ENCODE data around the gene CUTA. TPM values are rescaled to one million over a fixed set of nuclear protein-coding genes. Genes with fewer than 3 reads are reported as not detected.
A peak's percentile ranks its signal among the peaks of the same experiment; 100 is the strongest.
"Not testable (repeated sequence)": the region's sequence is repeated elsewhere in the genome, so short reads cannot be mapped to it uniquely, and the experiment has no call there.

CUTA gene
- total RNA-seq, 1 donor = 106 TPM

DNA sequence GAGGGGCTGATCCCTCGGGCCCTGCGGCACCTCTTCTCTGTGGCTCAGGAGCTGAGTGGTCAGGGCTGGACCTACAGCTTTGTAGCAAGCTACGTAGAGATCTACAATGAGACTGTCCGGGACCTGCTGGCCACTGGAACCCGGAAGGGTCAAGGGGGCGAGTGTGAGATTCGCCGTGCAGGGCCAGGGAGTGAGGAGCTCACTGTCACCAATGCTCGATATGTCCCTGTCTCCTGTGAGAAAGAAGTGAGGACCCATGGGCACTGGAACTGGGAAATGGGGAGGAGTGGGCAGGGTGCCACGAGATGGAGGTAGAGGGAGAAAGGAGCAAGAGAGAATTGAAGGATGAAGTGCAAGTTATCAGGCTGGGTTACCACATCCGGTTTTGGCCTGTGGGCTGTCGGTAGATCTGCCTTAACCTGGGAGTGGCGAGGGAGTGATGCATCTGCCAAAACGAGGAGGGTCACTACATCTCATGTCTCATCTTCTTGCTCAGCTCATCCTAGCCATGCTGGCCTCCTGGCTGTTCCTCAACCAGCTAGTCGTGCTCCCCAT is 12.4 kb downstream of the CUTA start:
- H3K4me3 ChIP-seq (ENCODE audit: low read depth, low read length) = no peak overlapping the region
- DNase-seq (ENCODE audit: low read depth) = no peak
- TF ChIP-seq, protein P1, sequence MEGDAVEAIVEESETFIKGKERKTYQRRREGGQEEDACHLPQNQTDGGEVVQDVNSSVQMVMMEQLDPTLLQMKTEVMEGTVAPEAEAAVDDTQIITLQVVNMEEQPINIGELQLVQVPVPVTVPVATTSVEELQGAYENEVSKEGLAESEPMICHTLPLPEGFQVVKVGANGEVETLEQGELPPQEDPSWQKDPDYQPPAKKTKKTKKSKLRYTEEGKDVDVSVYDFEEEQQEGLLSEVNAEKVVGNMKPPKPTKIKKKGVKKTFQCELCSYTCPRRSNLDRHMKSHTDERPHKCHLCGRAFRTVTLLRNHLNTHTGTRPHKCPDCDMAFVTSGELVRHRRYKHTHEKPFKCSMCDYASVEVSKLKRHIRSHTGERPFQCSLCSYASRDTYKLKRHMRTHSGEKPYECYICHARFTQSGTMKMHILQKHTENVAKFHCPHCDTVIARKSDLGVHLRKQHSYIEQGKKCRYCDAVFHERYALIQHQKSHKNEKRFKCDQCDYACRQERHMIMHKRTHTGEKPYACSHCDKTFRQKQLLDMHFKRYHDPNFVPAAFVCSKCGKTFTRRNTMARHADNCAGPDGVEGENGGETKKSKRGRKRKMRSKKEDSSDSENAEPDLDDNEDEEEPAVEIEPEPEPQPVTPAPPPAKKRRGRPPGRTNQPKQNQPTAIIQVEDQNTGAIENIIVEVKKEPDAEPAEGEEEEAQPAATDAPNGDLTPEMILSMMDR (IDR thresholded peaks at IDR 0.05; ENCODE audit: insufficient read depth, low read length) = no peak

DNA sequence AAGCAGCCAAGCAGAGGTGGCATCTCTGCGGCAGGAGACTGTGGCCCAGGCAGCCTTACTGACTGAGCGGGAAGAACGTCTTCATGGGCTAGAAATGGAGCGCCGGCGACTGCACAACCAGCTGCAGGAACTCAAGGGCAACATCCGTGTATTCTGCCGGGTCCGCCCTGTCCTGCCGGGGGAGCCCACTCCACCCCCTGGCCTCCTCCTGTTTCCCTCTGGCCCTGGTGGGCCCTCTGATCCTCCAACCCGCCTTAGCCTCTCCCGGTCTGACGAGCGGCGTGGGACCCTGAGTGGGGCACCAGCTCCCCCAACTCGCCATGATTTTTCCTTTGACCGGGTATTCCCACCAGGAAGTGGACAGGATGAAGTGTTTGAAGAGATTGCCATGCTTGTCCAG is 13.0 kb downstream of the CUTA start:
- TF ChIP-seq, protein P1 (IDR thresholded peaks at IDR 0.05; ENCODE audit: insufficient read depth, low read length) = no peak
- H3K4me3 ChIP-seq (ENCODE audit: low read depth, low read length) = no peak overlapping the region
- DNase-seq (ENCODE audit: low read depth) = no peak

DNA sequence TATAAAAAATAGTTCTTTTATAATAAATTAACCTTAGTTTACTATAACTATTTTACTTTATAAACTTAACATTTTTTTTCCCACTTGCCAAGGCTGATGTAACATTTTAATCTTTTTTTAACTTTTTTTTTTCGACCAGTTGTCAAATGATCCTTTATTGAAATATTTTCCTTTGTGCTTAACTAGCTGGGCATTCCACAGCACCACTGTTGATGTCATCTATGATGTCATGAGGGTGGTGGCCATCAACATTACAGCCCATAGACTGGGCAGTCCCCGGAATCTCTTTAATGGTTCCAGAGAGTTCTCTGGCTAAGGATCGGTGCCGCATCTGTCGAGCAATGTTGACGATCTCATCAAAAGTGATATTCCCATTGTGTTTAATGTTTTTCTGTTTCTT is 18.0 kb downstream of the CUTA start:
- H3K4me3 ChIP-seq (ENCODE audit: low read depth, low read length); DNase-seq (ENCODE audit: low read depth): not testable (repeated sequence)

DNA sequence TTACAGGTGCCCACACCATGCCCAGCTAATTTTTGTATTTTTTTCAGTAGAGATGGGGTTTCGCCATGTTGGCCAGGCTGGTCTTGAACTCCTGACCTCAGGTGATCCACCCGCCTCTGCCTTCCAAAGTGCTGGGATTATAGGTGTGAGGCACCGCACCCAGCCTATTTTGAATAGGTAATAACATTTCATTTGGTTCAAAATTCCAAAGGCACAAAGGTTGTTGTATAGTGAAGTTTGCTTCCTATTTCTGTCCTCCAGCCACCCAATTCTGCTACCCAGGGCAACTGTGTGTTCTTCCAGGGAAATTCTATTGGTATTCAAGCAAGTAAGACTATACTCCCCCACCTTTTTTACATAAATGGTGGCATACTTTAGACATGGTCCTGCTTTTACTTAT is 19.3 kb downstream of the CUTA start:
- H3K4me3 ChIP-seq (ENCODE audit: low read depth, low read length); DNase-seq (ENCODE audit: low read depth): not testable (repeated sequence)

DNA sequence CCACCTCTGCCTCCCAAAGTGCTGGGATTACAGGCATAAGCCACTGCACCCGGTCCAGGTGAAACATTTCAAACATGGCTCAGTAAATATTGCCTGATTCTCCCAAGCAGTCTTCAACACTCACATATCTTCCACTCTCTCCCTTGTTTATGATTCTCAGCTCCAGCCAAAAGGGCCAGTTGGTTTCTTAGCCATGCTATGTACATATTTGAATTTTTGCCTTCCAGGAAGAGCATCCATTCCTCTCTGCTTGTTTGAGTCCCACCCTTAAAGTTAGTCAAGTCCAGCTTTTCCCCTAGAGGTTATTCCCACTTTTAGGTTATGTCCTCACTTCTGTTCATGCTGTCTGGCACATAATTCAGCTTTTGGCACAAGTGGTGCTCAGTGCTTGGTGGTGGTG is 20.4 kb downstream of the CUTA start:
- no peak overlapping the region for H3K4me3 ChIP-seq (ENCODE audit: low read depth, low read length)

DNA sequence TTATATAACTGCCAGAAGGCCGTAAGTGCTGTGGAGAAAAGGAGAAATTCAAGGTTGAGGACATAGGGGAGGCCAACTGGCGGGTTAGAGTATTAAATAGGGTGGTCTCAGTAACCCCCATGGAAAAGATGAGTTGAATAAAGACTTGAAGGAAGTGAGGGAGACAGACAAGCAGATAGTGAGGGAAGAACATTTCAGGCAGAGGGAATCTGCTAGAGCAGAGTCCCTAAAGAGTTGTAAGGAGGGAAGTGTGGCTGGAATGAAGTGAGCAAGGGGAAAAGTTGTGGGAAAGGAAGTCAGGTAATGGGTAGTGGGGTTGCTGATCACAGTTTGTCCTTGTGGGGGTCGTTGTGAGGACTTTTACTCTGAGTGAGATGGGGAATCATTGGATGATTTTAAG is 24.9 kb downstream of the CUTA start:
- TF ChIP-seq, protein P1 (IDR thresholded peaks at IDR 0.05; ENCODE audit: insufficient read depth, low read length) = no peak
- peak overlapping the region; percentile 93 for H3K4me3 ChIP-seq (ENCODE audit: low read depth, low read length)
- no peak for DNase-seq (ENCODE audit: low read depth)

More for the DNA sequence above, 20.4 kb downstream of the CUTA start:
- TF ChIP-seq, protein P1 (IDR thresholded peaks at IDR 0.05; ENCODE audit: insufficient read depth, low read length) = no peak
- DNase-seq (ENCODE audit: low read depth) = no peak

DNA sequence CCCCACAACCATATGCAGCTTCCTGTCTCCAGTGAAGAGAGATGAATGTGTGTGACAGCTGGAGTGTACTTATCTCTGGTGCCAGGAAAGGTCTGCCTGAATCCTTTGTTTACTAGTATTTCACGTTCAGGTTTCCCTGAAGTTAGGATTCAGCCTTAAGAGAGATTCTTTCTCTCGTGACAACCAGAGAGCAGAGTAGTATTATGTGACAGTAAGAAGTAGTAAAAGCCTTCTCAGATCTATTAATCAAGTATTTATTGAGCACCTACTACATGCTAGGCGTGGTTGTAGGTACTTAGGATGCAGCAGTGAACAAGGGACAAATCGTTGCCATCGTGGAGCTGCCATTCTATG is 25.3 kb downstream of the CUTA start:
- no peak for DNase-seq (ENCODE audit: low read depth)
- TF ChIP-seq, protein P1 (IDR thresholded peaks at IDR 0.05; ENCODE audit: insufficient read depth, low read length) = no peak

DNA sequence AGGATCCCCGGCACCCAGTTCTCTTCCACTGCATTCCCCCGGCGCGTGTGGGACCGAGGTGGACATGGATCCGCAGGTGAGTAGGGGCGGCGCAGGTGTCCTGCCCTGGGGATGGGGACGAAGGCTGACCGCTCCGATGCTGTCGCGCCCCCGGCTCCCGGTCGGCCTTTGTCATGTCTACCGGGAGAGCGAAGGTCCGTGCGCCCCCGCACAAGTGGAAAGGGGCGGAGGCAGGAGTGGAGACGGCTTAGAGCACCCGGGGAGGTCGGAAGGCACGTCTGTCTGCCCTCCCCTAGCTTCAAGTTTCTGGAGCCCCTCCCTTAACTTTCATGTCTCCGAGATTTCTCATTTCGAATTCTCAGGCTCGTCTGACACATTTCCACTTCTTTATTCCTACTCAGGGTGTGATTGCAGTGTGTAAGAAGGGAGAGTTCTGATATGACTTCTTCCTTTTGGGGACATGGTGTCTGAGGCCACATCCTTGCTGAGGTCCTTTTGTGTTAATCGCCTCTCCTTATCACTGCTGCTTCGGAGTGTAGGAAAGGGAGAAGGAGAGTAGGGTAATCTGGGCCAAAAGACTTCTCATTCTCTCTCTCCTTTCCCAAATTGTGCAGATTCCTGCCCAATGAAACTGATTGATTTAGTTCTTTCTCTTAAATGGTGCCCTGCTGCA is 25.8 kb downstream of the CUTA start:
- H3K4me3 ChIP-seq (ENCODE audit: low read depth, low read length) = peak overlapping the region; percentile 93
- TF ChIP-seq, protein P1 (IDR thresholded peaks at IDR 0.05; ENCODE audit: insufficient read depth, low read length) = no peak
- peak; percentile 15 for DNase-seq (ENCODE audit: low read depth)

More for the DNA sequence above, 25.3 kb downstream of the CUTA start:
- H3K4me3 ChIP-seq (ENCODE audit: low read depth, low read length) = peak overlapping the region; percentile 93
